Activated CD4-positive, alpha-beta memory T cell treated with anti-CD3 and anti-CD28 coated beads, Interleukin-2, amount 10 ng/mL, durations not matched to agents 7 days and 5 days (primary cell): ENCODE measurements around the gene HOXC10. TPM values are rescaled to one million over a fixed set of nuclear protein-coding genes. Genes with fewer than 3 reads are reported as not detected.
A peak's percentile ranks its signal among the peaks of the same experiment; 100 is the strongest.

Experiments
- CTCF ChIA-PET: fragments of 350-600 bp; sonication (Branson Sonifier 250); formaldehyde crosslinking; loops from one replicate; lab custom pipeline; 2021; ENCODE audit warnings: antibody characterized with exemption, inconsistent platforms; lab: Charles Lee
- POLR2A ChIA-PET: fragments of 350-600 bp; sonication (Branson Sonifier 250); formaldehyde crosslinking; loops from one replicate; lab custom pipeline; 2021; ENCODE audit warnings: antibody characterized with exemption; lab: Charles Lee
- DNase-seq: peaks from one replicate; pipeline ENCODE4 v3.0.0-alpha.2; 2020
- H3K27ac Mint-ChIP-seq: one replicate; pipeline ENCODE4 v1.8.0; 2021; ENCODE audit warnings: mild to moderate bottlenecking, mixed read lengths
- H3K27me3 Mint-ChIP-seq: one replicate; pipeline ENCODE4 v1.8.0; 2021; ENCODE audit warnings: mixed read lengths
- H3K36me3 Mint-ChIP-seq: one replicate; pipeline ENCODE4 v1.8.0; 2021; ENCODE audit warnings: low read depth, mixed read lengths
- H3K4me1 Mint-ChIP-seq: one replicate; pipeline ENCODE4 v1.8.0; 2021; ENCODE audit warnings: mixed read lengths
- H3K4me3 Mint-ChIP-seq: one replicate; pipeline ENCODE4 v1.8.0; 2021; ENCODE audit warnings: mild to moderate bottlenecking, mixed read lengths
- H3K9me3 Mint-ChIP-seq: one replicate; pipeline ENCODE4 v1.8.0; 2021; ENCODE audit warnings: mixed read lengths
- total RNA-seq, 2 experiments: library from RNA; stranded (reverse); gene quantifications; one replicate each; pipeline ENCODE4 v1.2.3, GENCODE V29; 2021

HOXC10 gene
- total RNA-seq, 2 experiments from 2014 or later = not detected

GRCh38 chr12:54010053-54010971 is 25.4 kb downstream of the HOXC10 start:
- H3K4me3 Mint-ChIP-seq = no peak overlapping the region
- H3K27ac Mint-ChIP-seq = peak overlapping the region; percentile 52
- peaks cover 35% of the 10 kb centered on the region for H3K4me1 Mint-ChIP-seq
- peaks cover 95% of the 10 kb centered on the region for H3K27me3 Mint-ChIP-seq
- ChIA-PET CTCF (interaction anchor here (0.7 to 1.2 kb wide), 2 partner anchors 181 to 198 kb away, joined by 3 read pairs; no protein-coding TSS in a partner anchor), POLR2A (interaction anchor here (1.0 to 1.7 kb wide), 2 partner anchors 13 to 70 kb away, joined by 3 to 4 read pairs; no protein-coding TSS in a partner anchor)
- H3K36me3 Mint-ChIP-seq = peaks cover 3% of the 10 kb centered on the region
- no peak for DNase-seq
- H3K9me3 Mint-ChIP-seq = no peaks in the 10 kb centered on the region

- DNase-seq = no peak
- peaks cover 30% of the 10 kb centered on the region for H3K4me1 Mint-ChIP-seq
- peaks cover 3% of the 10 kb centered on the region for H3K36me3 Mint-ChIP-seq
- peaks cover 93% of the 10 kb centered on the region for H3K27me3 Mint-ChIP-seq
- no peak overlapping the region for H3K4me3 Mint-ChIP-seq
- H3K9me3 Mint-ChIP-seq = no peaks in the 10 kb centered on the region
- no peak overlapping the region for H3K27ac Mint-ChIP-seq
- ChIA-PET POLR2A (interaction anchor here (1.0 to 1.7 kb wide), 2 partner anchors 12 to 71 kb away, joined by 3 to 4 read pairs; no protein-coding TSS in a partner anchor), CTCF (interaction anchor here (1.2 kb wide), 1 partner anchor 181 kb away, joined by 3 read pairs; no protein-coding TSS in a partner anchor)
Measured at GRCh38 chr12:54010972-54011664, 26.2 kb downstream of the HOXC10 start.

- ChIA-PET POLR2A (no interaction called here), CTCF (interaction anchor here (0.7 to 1.3 kb wide), 5 partner anchors 147 to 196 kb away, joined by 3 to 5 read pairs (median 4); no protein-coding TSS in a partner anchor)
- peaks cover 3% of the 10 kb centered on the region for H3K36me3 Mint-ChIP-seq
- H3K9me3 Mint-ChIP-seq = no peaks in the 10 kb centered on the region
- H3K27me3 Mint-ChIP-seq = peaks cover 90% of the 10 kb centered on the region
- H3K27ac Mint-ChIP-seq = no peak overlapping the region
- peaks cover 23% of the 10 kb centered on the region for H3K4me1 Mint-ChIP-seq
- no peak overlapping the region for H3K4me3 Mint-ChIP-seq
- DNase-seq = no peak
Measured at GRCh38 chr12:54011665-54012532, 27.0 kb downstream of the HOXC10 start.

DNA sequence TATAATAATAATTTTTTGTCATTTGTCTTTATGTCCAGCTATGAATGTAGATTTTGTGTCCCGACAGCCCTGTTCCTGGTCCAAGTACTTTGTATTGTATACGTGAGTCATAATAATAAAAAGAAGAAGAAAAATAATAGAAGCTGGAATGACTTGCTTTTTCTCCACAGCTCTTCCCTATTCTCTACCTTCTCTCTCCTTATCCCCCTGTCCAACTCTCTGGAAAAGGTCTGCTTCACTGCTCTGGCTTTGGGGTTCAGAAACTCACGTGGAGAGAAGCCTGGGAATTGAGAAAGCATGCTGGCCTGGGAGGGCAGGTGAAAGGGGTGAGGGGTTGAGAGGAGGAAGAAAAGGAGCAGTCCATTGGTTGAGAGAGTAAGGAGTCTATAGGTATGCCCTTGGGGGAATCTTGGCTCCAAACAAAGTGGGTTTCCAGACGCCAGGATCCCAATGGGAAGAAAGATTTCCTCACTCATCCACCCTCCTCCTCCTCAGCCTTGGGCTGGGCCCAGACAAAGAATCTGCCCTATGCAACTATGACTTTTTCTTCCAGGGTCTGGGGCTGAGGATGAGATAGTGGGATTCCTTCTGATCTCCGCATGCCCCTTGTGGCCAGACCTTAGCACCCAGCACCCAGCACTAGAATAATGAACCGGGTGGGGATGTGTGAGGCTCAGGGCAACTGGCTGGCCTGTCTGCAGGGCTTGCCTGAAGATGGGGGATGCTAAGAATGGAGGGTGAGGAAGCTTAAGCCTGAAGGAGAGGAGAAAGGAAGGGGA is 27.9 kb downstream of the HOXC10 start:
- Mint-ChIP-seq H3K4me3 (no peak overlapping the region), H3K36me3 (peaks cover 3% of the 10 kb centered on the region), H3K27me3 (peaks cover 90% of the 10 kb centered on the region), H3K27ac (no peak overlapping the region), H3K4me1 (peaks cover 28% of the 10 kb centered on the region), H3K9me3 (no peaks in the 10 kb centered on the region)
- ChIA-PET POLR2A (no interaction called here), CTCF (interaction anchor here (0.6 to 1.3 kb wide), 4 partner anchors 24 to 195 kb away, joined by 3 to 5 read pairs (median 4); no protein-coding TSS in a partner anchor)
- DNase-seq = no peak

- H3K9me3 Mint-ChIP-seq = no peaks in the 10 kb centered on the region
- ChIA-PET CTCF (interaction anchor here (1.4 to 3.8 kb wide), 2 partner anchors 18 to 187 kb away, joined by 4 to 21 read pairs; partner anchors contain the start of gene HOXC5), POLR2A (no interaction called here)
- no peaks in the 10 kb centered on the region for H3K36me3 Mint-ChIP-seq
- peaks cover 30% of the 10 kb centered on the region for H3K4me1 Mint-ChIP-seq
- H3K27ac Mint-ChIP-seq = no peak overlapping the region
- no peak overlapping the region for H3K4me3 Mint-ChIP-seq
- no peak for DNase-seq
- H3K27me3 Mint-ChIP-seq = peaks cover 79% of the 10 kb centered on the region
Measured at GRCh38 chr12:54014377-54015017, 29.6 kb downstream of the HOXC10 start.

GRCh38 chr12:54015018-54015931 is 30.3 kb downstream of the HOXC10 start:
- peaks cover 79% of the 10 kb centered on the region for H3K27me3 Mint-ChIP-seq
- DNase-seq = no peak
- ChIA-PET CTCF (interaction anchor here (0.7 to 3.8 kb wide), 3 partner anchors 18 to 278 kb away, joined by 4 to 21 read pairs (median 4); partner anchors contain the start of gene HOXC5), POLR2A (no interaction called here)
- H3K9me3 Mint-ChIP-seq = no peaks in the 10 kb centered on the region
- H3K4me1 Mint-ChIP-seq = peaks cover 30% of the 10 kb centered on the region
- no peak overlapping the region for H3K27ac Mint-ChIP-seq
- no peak overlapping the region for H3K4me3 Mint-ChIP-seq
- H3K36me3 Mint-ChIP-seq = no peaks in the 10 kb centered on the region

DNA sequence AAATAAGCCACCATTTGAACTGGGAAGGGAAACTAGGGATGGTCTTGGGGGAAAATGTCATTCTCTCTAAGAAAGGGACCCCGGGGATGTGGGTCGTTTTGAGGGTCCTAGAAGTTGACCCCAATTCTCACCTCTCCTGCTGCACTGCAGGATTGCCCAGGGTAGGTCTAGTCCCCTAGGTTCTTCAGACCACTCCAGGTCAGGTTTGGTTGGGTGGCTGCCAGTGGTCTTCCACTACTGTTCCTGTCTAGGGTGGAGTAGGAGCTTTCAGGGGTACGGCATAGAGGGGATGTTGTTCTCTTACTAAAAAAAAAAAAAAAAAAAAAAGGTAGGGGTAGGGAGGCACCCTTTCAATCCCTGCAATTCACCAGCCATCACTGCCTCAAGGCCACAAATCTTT is 31.1 kb downstream of the HOXC10 start:
- ChIA-PET CTCF (interaction anchor here (0.7 to 3.8 kb wide), 7 partner anchors 10 to 277 kb away, joined by 4 to 21 read pairs (median 9); partner anchors contain the start of gene HOXC5), POLR2A (interaction anchor here (1.2 kb wide), 1 partner anchor 173 kb away, joined by 3 read pairs; the partner anchor contains the start of gene SMUG1)
- H3K9me3 Mint-ChIP-seq = no peaks in the 10 kb centered on the region
- no peak overlapping the region for H3K4me3 Mint-ChIP-seq
- H3K36me3 Mint-ChIP-seq = no peaks in the 10 kb centered on the region
- H3K4me1 Mint-ChIP-seq = peaks cover 27% of the 10 kb centered on the region
- peaks cover 72% of the 10 kb centered on the region for H3K27me3 Mint-ChIP-seq
- no peak for DNase-seq
- H3K27ac Mint-ChIP-seq = no peak overlapping the region

- no peaks in the 10 kb centered on the region for H3K36me3 Mint-ChIP-seq
- CTCF ChIA-PET = interaction anchor here (0.6 to 3.8 kb wide), 11 partner anchors 10 to 277 kb away, joined by 3 to 21 read pairs (median 8); partner anchors contain the start of genes HOXC10 and HOXC5
Measured at GRCh38 chr12:54016478-54016964, 31.6 kb downstream of the HOXC10 start.

GRCh38 chr12:54017027-54017788 is 32.3 kb downstream of the HOXC10 start:
- Mint-ChIP-seq H3K4me3 (peak overlapping the region; percentile 73), H3K9me3 (no peaks in the 10 kb centered on the region), H3K27ac (no peak overlapping the region), H3K27me3 (peaks cover 72% of the 10 kb centered on the region), H3K4me1 (peaks cover 23% of the 10 kb centered on the region), H3K36me3 (no peaks in the 10 kb centered on the region)
- ChIA-PET POLR2A (interaction anchor here (0.9 to 1.4 kb wide), 7 partner anchors 8 to 199 kb away, joined by 3 to 4 read pairs (median 3); partner anchors contain the start of genes HOXC8 and SMUG1), CTCF (interaction anchor here (0.6 to 3.8 kb wide), 19 partner anchors 9 to 308 kb away, joined by 3 to 21 read pairs (median 6); partner anchors contain the start of genes COPZ1, HOXC10, HOXC11 and HOXC5)
- no peak for DNase-seq

More at GRCh38 chr12:54016478-54016964, 31.6 kb downstream of the HOXC10 start:
- H3K4me3 Mint-ChIP-seq = no peak overlapping the region
- peaks cover 24% of the 10 kb centered on the region for H3K4me1 Mint-ChIP-seq
- no peaks in the 10 kb centered on the region for H3K9me3 Mint-ChIP-seq
- POLR2A ChIA-PET = interaction anchor here (1.2 to 1.4 kb wide), 2 partner anchors 10 to 173 kb away, joined by 3 to 4 read pairs; partner anchors contain the start of gene SMUG1
- no peak for DNase-seq
- no peak overlapping the region for H3K27ac Mint-ChIP-seq
- peaks cover 71% of the 10 kb centered on the region for H3K27me3 Mint-ChIP-seq
